Gastrocnemius medialis (tissue), 4 donors: Measurements from ENCODE around the gene KRTAP5-3. TPM values are rescaled to one million over a fixed set of nuclear protein-coding genes. Genes with fewer than 3 reads are reported as not detected.
"Not testable (repeated sequence)": the region's sequence is repeated elsewhere in the genome, so short reads cannot be mapped to it uniquely, and the experiment has no call there.

Experiments used
- ATAC-seq, 2 donors: fragments of 150-250 bp; one replicate each; pipeline ENCODE4 v1.9.1; 2016
- DNase-seq, 2 donors: peaks; one replicate each; pipeline ENCODE4 v3.0.0-alpha.2; 2019
- H3K27ac ChIP-seq, 4 donors: fragments of 200-600 bp; sonication (generic); 1 replicate in 1 of 4; 2 replicates in 3 of 4; pipeline ENCODE4 v1.5.1; 2016 to 2018; ENCODE audit warnings: mild to moderate bottlenecking in 2 of 4, moderate library complexity in 1 of 4
- H3K27me3 ChIP-seq, 3 donors: fragments of 200-600 bp; sonication (generic) in 2 of 3; 1 replicate in 1 of 3; 2 replicates in 2 of 3; pipeline versions ENCODE4 v1.5.1 to v1.6.0; 2016 to 2019; ENCODE audit warnings: mild to moderate bottlenecking in 1 of 3, moderate library complexity in 1 of 3
- H3K36me3 ChIP-seq, 2 donors: fragments of 200-600 bp; sonication (generic) in 1 of 2; one replicate each; pipeline ENCODE4 v1.5.1; 2017 to 2018
- H3K4me1 ChIP-seq, 2 donors: fragments of 200-600 bp; sonication (generic) in 1 of 2; one replicate each; pipeline ENCODE4 v1.5.1; 2016 to 2017; ENCODE audit warnings: mild to moderate bottlenecking in 2 of 2
- H3K4me3 ChIP-seq, 4 donors: fragments of 200-600 bp; sonication (generic) in 3 of 4; 1 replicate in 1 of 4; 2 replicates in 3 of 4; pipeline ENCODE4 v1.5.1; 2016 to 2019; ENCODE audit warnings: mild to moderate bottlenecking in 2 of 4
- H3K9me3 ChIP-seq, 3 donors: fragments of 200-600 bp; sonication (generic) in 2 of 3; 1 replicate in 1 of 3; 2 replicates in 2 of 3; pipeline ENCODE4 v1.5.1; 2016 to 2019
- POLR2A ChIP-seq, 2 donors: fragments of 450-650 bp; IDR thresholded peaks; one replicate each; pipeline ENCODE4 v1.6.1; 2017; ENCODE audit warnings: antibody characterized with exemption in 2 of 2, mild to moderate bottlenecking in 2 of 2, moderate library complexity in 2 of 2
- in situ Hi-C, 4 donors: fragments of 200-750 bp; cut with MboI; loops; one replicate each; pipeline versions ENCODE4 v1.15.0 to v1.8.0; 2017; ENCODE audit warnings: low sequenced_read_pairs in 4 of 4
- intact Hi-C: fragments of 100-400 bp; cut with DNase I; formaldehyde crosslinking; loops from one replicate; pipeline ENCODE4 v1.15.1; 2023; ENCODE audit warnings: low total_unique reads
- total RNA-seq, 4 donors: library from RNA; depleted of rRNA; stranded (reverse); fragments of >200 nt; gene quantifications; one replicate each; pipeline versions ENCODE4 v1.1.0 to v1.2.3, GENCODE V29; 2016
- TF ChIP-seq, protein P1 (sequence below), 5 experiments: fragments of 450-650 bp in 3 of 5; fragments of 200-600 bp in 2 of 5; sonication (generic) in 2 of 5; IDR thresholded peaks in 4 of 5; conservative IDR thresholded peaks in 1 of 5; 1 replicate in 4 of 5; 2 replicates in 1 of 5; pipeline ENCODE4 v1.5.1; 2016 to 2019; ENCODE audit warnings: antibody characterized with exemption in 5 of 5, mild to moderate bottlenecking in 3 of 5, moderate library complexity in 3 of 5

Gene KRTAP5-3
- total RNA-seq, 4 donors from 2014 or later = not detected

GRCh38 chr11:1603629-1604028 is 4.6 kb downstream of the KRTAP5-3 start:
- Histone ChIP-seq H3K4me3 (no peak overlapping the region), H3K9me3 (no peaks in the 10 kb centered on the region), H3K27ac (no peak overlapping the region), H3K4me1 (peaks cover 0 to 2% of the 10 kb centered on the region in 2 donors), H3K27me3 (peaks cover 0 to 6% (median 6%) of the 10 kb centered on the region in 3 donors), H3K36me3 (no peaks in the 10 kb centered on the region)
- TF ChIP-seq POLR2A (IDR thresholded peaks at IDR 0.05) = no peak
- TF ChIP-seq, protein P1, sequence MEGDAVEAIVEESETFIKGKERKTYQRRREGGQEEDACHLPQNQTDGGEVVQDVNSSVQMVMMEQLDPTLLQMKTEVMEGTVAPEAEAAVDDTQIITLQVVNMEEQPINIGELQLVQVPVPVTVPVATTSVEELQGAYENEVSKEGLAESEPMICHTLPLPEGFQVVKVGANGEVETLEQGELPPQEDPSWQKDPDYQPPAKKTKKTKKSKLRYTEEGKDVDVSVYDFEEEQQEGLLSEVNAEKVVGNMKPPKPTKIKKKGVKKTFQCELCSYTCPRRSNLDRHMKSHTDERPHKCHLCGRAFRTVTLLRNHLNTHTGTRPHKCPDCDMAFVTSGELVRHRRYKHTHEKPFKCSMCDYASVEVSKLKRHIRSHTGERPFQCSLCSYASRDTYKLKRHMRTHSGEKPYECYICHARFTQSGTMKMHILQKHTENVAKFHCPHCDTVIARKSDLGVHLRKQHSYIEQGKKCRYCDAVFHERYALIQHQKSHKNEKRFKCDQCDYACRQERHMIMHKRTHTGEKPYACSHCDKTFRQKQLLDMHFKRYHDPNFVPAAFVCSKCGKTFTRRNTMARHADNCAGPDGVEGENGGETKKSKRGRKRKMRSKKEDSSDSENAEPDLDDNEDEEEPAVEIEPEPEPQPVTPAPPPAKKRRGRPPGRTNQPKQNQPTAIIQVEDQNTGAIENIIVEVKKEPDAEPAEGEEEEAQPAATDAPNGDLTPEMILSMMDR (IDR thresholded peaks at IDR 0.05 in 4 of 5, conservative IDR thresholded peaks at IDR 0.05 in 1 of 5) = no peak
- intact Hi-C loops (no loop called here), in situ Hi-C loops (no loop called here)
- no peak for DNase-seq
- no peak for ATAC-seq

GRCh38 chr11:1601663-1602062 is 6.6 kb downstream of the KRTAP5-3 start:
- H3K27ac ChIP-seq, intact Hi-C loops, in situ Hi-C loops, H3K27me3 ChIP-seq, H3K4me1 ChIP-seq, H3K36me3 ChIP-seq, ATAC-seq, H3K4me3 ChIP-seq, DNase-seq, H3K9me3 ChIP-seq: not testable (repeated sequence)

- peaks cover 0 to 6% (median 3%) of the 10 kb centered on the region in 3 donors for H3K27me3 ChIP-seq
- ATAC-seq = no peak
Observed at GRCh38 chr11:1600626-1601025, 7.6 kb downstream of the KRTAP5-3 start.

GRCh38 chr11:1598816-1599215 is 9.4 kb downstream of the KRTAP5-3 start:
- Histone ChIP-seq H3K4me3 (no peak overlapping the region), H3K4me1 (no peaks in the 10 kb centered on the region), H3K27ac (no peak overlapping the region), H3K9me3 (no peaks in the 10 kb centered on the region), H3K27me3 (peaks cover 0 to 6% (median 0%) of the 10 kb centered on the region in 3 donors), H3K36me3 (no peaks in the 10 kb centered on the region)
- TF ChIP-seq POLR2A (IDR thresholded peaks at IDR 0.05) = no peak
- DNase-seq (no peak), ATAC-seq (no peak)
- intact Hi-C loops (no loop called here), in situ Hi-C loops (no loop called here)

More at GRCh38 chr11:1600626-1601025, 7.6 kb downstream of the KRTAP5-3 start:
- in situ Hi-C loops (no loop called here), intact Hi-C loops (no loop called here)
- no peaks in the 10 kb centered on the region for H3K4me1 ChIP-seq
- no peak for DNase-seq
- TF ChIP-seq, protein P1 (IDR thresholded peaks at IDR 0.05 in 4 of 5, conservative IDR thresholded peaks at IDR 0.05 in 1 of 5) = no peak
- TF ChIP-seq POLR2A (IDR thresholded peaks at IDR 0.05) = no peak
- no peaks in the 10 kb centered on the region for H3K9me3 ChIP-seq
- no peak overlapping the region for H3K27ac ChIP-seq
- H3K36me3 ChIP-seq = no peaks in the 10 kb centered on the region
- no peak overlapping the region for H3K4me3 ChIP-seq

- H3K4me1 ChIP-seq, ATAC-seq, H3K4me3 ChIP-seq, H3K36me3 ChIP-seq, DNase-seq, H3K9me3 ChIP-seq, intact Hi-C loops, H3K27ac ChIP-seq, in situ Hi-C loops, H3K27me3 ChIP-seq: not testable (repeated sequence)
Observed at GRCh38 chr11:1598406-1598805, 9.9 kb downstream of the KRTAP5-3 start.

- in situ Hi-C loops = no loop called here
- H3K36me3 ChIP-seq = no peaks in the 10 kb centered on the region
- H3K4me3 ChIP-seq = no peak within 1 kb of the TSS
- no peak for DNase-seq
- no peak for ATAC-seq
- TF ChIP-seq POLR2A (IDR thresholded peaks at IDR 0.05) = no peak
- TF ChIP-seq, protein P1 (IDR thresholded peaks at IDR 0.05 in 4 of 5, conservative IDR thresholded peaks at IDR 0.05 in 1 of 5) = no peak
- no peaks in the 10 kb centered on the region for H3K4me1 ChIP-seq
- H3K9me3 ChIP-seq = no peaks in the 10 kb centered on the region
- H3K27ac ChIP-seq = no peak within 1 kb of the TSS
- peaks cover 0 to 6% (median 0%) of the 10 kb centered on the region in 3 donors for H3K27me3 ChIP-seq
- intact Hi-C loops = no loop called here
Observed at GRCh38 chr11:1597994-1598380, 10.3 kb downstream of the KRTAP5-3 start, which contains the start of gene KRTAP5-2. TSS of gene KRTAP5-2 (minus strand) at chr11:1598294. CDS start at chr11:1598250, 44 bp downstream.
